ENCODE data around the gene AGTR2.

DNA sequence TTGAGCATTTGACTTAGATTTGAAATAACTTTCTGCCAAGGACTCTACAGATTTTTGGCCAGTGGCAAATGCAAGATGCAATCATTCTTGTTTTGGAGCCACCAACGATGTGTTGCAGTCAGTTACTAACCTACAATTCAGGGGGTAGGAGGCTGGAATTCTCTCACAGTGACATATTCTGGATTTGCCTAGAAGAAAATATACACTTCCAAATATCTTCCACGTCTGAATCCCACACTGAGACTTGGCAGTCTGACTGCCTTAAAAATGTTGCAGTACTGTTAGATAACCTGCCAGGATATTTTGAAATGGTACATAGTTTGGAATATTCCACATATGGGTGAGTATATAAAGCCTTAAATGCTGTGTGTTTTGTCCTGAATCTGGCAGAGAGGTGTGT, 27.6 kb upstream of the AGTR2 start:
- TF ChIP-seq, protein P1, sequence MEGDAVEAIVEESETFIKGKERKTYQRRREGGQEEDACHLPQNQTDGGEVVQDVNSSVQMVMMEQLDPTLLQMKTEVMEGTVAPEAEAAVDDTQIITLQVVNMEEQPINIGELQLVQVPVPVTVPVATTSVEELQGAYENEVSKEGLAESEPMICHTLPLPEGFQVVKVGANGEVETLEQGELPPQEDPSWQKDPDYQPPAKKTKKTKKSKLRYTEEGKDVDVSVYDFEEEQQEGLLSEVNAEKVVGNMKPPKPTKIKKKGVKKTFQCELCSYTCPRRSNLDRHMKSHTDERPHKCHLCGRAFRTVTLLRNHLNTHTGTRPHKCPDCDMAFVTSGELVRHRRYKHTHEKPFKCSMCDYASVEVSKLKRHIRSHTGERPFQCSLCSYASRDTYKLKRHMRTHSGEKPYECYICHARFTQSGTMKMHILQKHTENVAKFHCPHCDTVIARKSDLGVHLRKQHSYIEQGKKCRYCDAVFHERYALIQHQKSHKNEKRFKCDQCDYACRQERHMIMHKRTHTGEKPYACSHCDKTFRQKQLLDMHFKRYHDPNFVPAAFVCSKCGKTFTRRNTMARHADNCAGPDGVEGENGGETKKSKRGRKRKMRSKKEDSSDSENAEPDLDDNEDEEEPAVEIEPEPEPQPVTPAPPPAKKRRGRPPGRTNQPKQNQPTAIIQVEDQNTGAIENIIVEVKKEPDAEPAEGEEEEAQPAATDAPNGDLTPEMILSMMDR (conservative IDR thresholded peaks at IDR 0.05; ENCODE audit: low read length) = no peak
- TF ChIP-seq EZH2phosphoT487 (IDR thresholded peaks at IDR 0.05; ENCODE audit: borderline replicate concordance, low read depth, low read length) = no peak
